Neuronal stem cell (in vitro differentiated cells): ENCODE measurements around the gene CNTNAP2.

Experiments
- DNase-seq: peaks from one replicate; pipeline ENCODE4 v3.0.0-alpha.2; 2013; ENCODE audit warnings: low spot score
- H2AFZ ChIP-seq: one replicate; pipeline ENCODE4 v1.6.1; 2013; ENCODE audit warnings: mild to moderate bottlenecking, low read length, inconsistent platforms
- H2AK5ac ChIP-seq: 2 replicates; pipeline ENCODE4 v1.6.1; 2013; ENCODE audit warnings: low read depth, mild to moderate bottlenecking, inconsistent platforms, low read length, moderate library complexity, mixed read lengths
- H2BK120ac ChIP-seq: 2 replicates; pipeline ENCODE4 v1.6.1; 2013; ENCODE audit warnings: low read depth, mild to moderate bottlenecking, inconsistent platforms, low read length, moderate library complexity, mixed read lengths
- H2BK12ac ChIP-seq: one replicate; pipeline ENCODE4 v1.6.1; 2013; ENCODE audit warnings: low read length, inconsistent platforms
- H2BK15ac ChIP-seq: 2 replicates; pipeline ENCODE4 v1.6.1; 2013; ENCODE audit warnings: mild to moderate bottlenecking, low read length, inconsistent platforms, mixed read lengths
- H2BK5ac ChIP-seq: one replicate; pipeline ENCODE4 v1.6.1; 2013; ENCODE audit warnings: inconsistent platforms, mild to moderate bottlenecking, low read length, moderate library complexity
- H3K14ac ChIP-seq: one replicate; pipeline ENCODE4 v1.6.1; 2013; ENCODE audit warnings: low read length, inconsistent platforms
- H3K18ac ChIP-seq: 2 replicates; pipeline ENCODE4 v1.6.1; 2013; ENCODE audit warnings: low read length, inconsistent platforms
- H3K23ac ChIP-seq: 2 replicates; pipeline ENCODE4 v1.6.1; 2013; ENCODE audit warnings: low read depth, mild to moderate bottlenecking, mixed read lengths, low read length, inconsistent platforms; ENCODE audit not compliant: poor library complexity
- H3K27ac ChIP-seq: replicated peaks from 3 replicates; pipeline ENCODE4 v1.5.1; 2013; ENCODE audit warnings: low read length, inconsistent platforms
- H3K27me3 ChIP-seq, 3 experiments: 2 replicates each; pipeline ENCODE4 v1.6.1; 2013; ENCODE audit warnings: low read length in 3 of 3, mild to moderate bottlenecking in 2 of 3, inconsistent platforms in 1 of 3, low read depth in 1 of 3, mixed read lengths in 1 of 3, moderate library complexity in 1 of 3; ENCODE audit not compliant: control insufficient read depth in 3 of 3, insufficient read depth in 3 of 3
- H3K36me3 ChIP-seq, 2 donors: replicated peaks in 1 of 2; 2 replicates each; pipeline ENCODE4 v1.6.1; 2013; ENCODE audit warnings: low read length in 2 of 2; ENCODE audit not compliant: control insufficient read depth in 2 of 2, insufficient read depth in 2 of 2
- H3K4ac ChIP-seq: 2 replicates; pipeline ENCODE4 v1.6.1; 2013; ENCODE audit warnings: inconsistent platforms, mild to moderate bottlenecking, low read length, moderate library complexity
- H3K4me1 ChIP-seq, 2 donors: 1 replicate in 1 of 2; 2 replicates in 1 of 2; pipeline ENCODE4 v1.6.1; 2013; ENCODE audit warnings: low read length in 2 of 2, low read depth in 1 of 2; ENCODE audit not compliant: control insufficient read depth in 2 of 2, insufficient read depth in 1 of 2
- H3K4me2 ChIP-seq: one replicate; pipeline ENCODE4 v1.6.1; 2013; ENCODE audit warnings: mild to moderate bottlenecking, low read length, inconsistent platforms; ENCODE audit not compliant: insufficient read depth, poor library complexity, severe bottlenecking
- H3K4me3 ChIP-seq, 2 donors: 2 replicates each; pipeline ENCODE4 v1.5.1; 2013; ENCODE audit warnings: low read length in 2 of 2, mild to moderate bottlenecking in 2 of 2, inconsistent platforms in 1 of 2, moderate library complexity in 1 of 2
- H3K79me1 ChIP-seq: one replicate; pipeline ENCODE4 v1.6.1; 2013; ENCODE audit warnings: low read depth, mild to moderate bottlenecking, inconsistent platforms, low read length, moderate library complexity
- H3K9ac ChIP-seq: one replicate; pipeline ENCODE4 v1.6.1; 2013; ENCODE audit warnings: mild to moderate bottlenecking, low read depth, low read length, inconsistent platforms; ENCODE audit not compliant: poor library complexity
- H3K9me3 ChIP-seq, 2 donors: replicated peaks in 1 of 2; 2 replicates each; pipeline versions ENCODE3 to v1.6.1; 2013; ENCODE audit warnings: low read length in 2 of 2, mild to moderate bottlenecking in 2 of 2, inconsistent platforms in 1 of 2, low read depth in 1 of 2, mixed read lengths in 1 of 2, moderate library complexity in 1 of 2; ENCODE audit not compliant: control insufficient read depth in 2 of 2, insufficient read depth in 1 of 2
- H4K8ac ChIP-seq: one replicate; pipeline ENCODE4 v1.6.1; 2013; ENCODE audit warnings: low read depth, mild to moderate bottlenecking, inconsistent platforms, low read length, moderate library complexity
- H4K91ac ChIP-seq: one replicate; pipeline ENCODE4 v1.6.1; 2013; ENCODE audit warnings: low read length, low read depth, mild to moderate bottlenecking, inconsistent platforms; ENCODE audit not compliant: poor library complexity
- WGBS, 2 donors: extraction: QIAGEN DNeasy Blood & Tissue Kit; methylation state at CpG; one replicate each; pipeline ENCODE4 v1.1.7; 2013; ENCODE audit warnings: missing lambda C conversion rate in 2 of 2, mixed read lengths in 1 of 2; ENCODE audit not compliant: insufficient read length in 2 of 2, insufficient replicate concordance in 1 of 2; ENCODE audit errors: extremely low coverage in 2 of 2; 5-methylcytosine and 5-hydroxymethylcytosine counted together

Gene CNTNAP2

DNA sequence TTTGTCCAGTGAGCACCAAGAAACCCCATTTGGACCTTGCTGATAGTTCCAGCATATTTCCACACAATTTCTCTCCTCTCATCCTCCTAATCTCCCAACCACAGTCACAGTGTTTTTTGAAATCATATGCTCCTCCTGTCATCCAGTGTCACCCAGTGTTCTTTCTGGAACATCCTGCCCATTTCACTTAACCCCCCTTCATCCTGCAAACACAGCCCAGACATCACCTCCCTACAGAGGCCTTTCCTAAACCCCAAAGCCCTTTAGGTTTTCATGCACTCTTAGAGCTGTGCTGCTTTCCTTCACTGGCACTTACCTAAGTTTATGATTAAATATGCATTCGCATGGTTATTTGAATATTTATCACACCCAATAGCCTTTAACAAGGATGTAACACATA, 1316.0 kb downstream of the CNTNAP2 start:
- no peak overlapping the region for H4K91ac ChIP-seq
- no peaks in the 10 kb centered on the region for H3K27me3 ChIP-seq
- H3K4me2 ChIP-seq: no peak overlapping the region
- no peak overlapping the region for H2BK5ac ChIP-seq
- H3K79me1 ChIP-seq: no peaks in the 10 kb centered on the region
- DNase-seq: no peak
- no peak overlapping the region for H3K4me3 ChIP-seq
- no peak overlapping the region for H2BK12ac ChIP-seq
- no peaks in the 10 kb centered on the region for H3K36me3 ChIP-seq
- H3K4me1 ChIP-seq: no peaks in the 10 kb centered on the region
- H3K9me3 ChIP-seq: no peaks in the 10 kb centered on the region
- H4K8ac ChIP-seq: no peak overlapping the region
- no peak overlapping the region for H3K14ac ChIP-seq
- WGBS, 2 donors: no CpG with 5 or more reads among the region's 1 CpG
- no peak overlapping the region for H2AK5ac ChIP-seq
- no peak overlapping the region for H3K23ac ChIP-seq
- H3K27ac ChIP-seq: no peak overlapping the region
- no peak overlapping the region for H2BK120ac ChIP-seq
- H3K9ac ChIP-seq: no peak overlapping the region
- H2BK15ac ChIP-seq: no peak overlapping the region
- H3K4ac ChIP-seq: no peak overlapping the region
- no peak overlapping the region for H2AFZ ChIP-seq
- H3K18ac ChIP-seq: no peak overlapping the region

DNA sequence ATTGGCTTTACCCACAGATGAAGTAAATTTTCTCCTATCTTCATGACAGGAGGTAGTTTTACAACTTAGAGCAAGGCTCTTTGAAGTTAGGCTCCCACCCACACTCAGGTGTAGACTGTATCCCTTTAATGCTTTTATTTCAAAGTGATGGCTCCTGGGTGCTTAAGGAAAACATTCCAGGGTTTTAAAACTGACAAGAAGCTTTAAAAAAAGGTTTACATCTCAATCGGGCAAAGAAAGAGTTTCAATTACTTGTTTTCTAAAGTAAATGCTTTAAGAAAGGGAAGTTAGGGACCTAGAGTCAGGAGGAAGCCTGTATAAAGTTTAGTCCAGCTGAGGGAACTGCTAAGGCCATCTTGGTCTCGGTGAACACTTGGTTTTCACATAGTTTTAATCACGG, 1320.1 kb downstream of the CNTNAP2 start:
- no peaks in the 10 kb centered on the region for H3K9me3 ChIP-seq
- no peak overlapping the region for H2BK15ac ChIP-seq
- H3K18ac ChIP-seq: no peak overlapping the region
- H3K9ac ChIP-seq: no peak overlapping the region
- no peak overlapping the region for H4K91ac ChIP-seq
- H3K4ac ChIP-seq: no peak overlapping the region
- H3K27me3 ChIP-seq: no peaks in the 10 kb centered on the region
- no peak overlapping the region for H4K8ac ChIP-seq
- H3K23ac ChIP-seq: no peak overlapping the region
- H3K79me1 ChIP-seq: no peaks in the 10 kb centered on the region
- no peak overlapping the region for H2AK5ac ChIP-seq
- H3K4me2 ChIP-seq: no peak overlapping the region
- no peak overlapping the region for H2BK5ac ChIP-seq
- no peak for DNase-seq
- H2BK120ac ChIP-seq: no peak overlapping the region
- no peak overlapping the region for H3K27ac ChIP-seq
- no CpG with 5 or more reads among the region's 3 CpGs for WGBS, 2 donors
- no peaks in the 10 kb centered on the region for H3K36me3 ChIP-seq
- no peak overlapping the region for H2BK12ac ChIP-seq
- H2AFZ ChIP-seq: no peak overlapping the region
- no peak overlapping the region for H3K4me3 ChIP-seq
- no peak overlapping the region for H3K14ac ChIP-seq
- H3K4me1 ChIP-seq: no peaks in the 10 kb centered on the region

DNA sequence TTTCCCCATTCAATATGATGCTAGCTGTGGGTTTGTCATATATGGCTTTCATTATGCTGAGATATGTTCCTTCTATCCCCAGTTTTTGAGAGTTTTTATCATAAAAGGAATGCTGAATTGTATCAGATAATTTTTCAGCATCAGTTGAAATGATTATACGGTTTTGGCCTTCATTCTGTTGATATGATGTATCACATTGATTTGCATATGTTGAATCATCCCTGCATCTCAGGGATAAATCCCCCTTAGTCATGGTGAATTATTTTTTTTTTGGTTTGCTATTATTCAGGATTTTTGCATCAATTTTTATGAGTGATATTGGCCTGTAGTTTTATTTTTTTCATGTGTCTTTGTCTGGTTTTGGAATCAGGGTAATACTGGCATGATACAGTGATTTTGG, 1321.6 kb downstream of the CNTNAP2 start:
- no peak overlapping the region for H2AK5ac ChIP-seq
- no peak overlapping the region for H3K27ac ChIP-seq
- no peak overlapping the region for H3K4me2 ChIP-seq
- no peak overlapping the region for H3K14ac ChIP-seq
- no peaks in the 10 kb centered on the region for H3K79me1 ChIP-seq
- H2BK15ac ChIP-seq: no peak overlapping the region
- H3K9me3 ChIP-seq: no peaks in the 10 kb centered on the region
- no peak overlapping the region for H2BK12ac ChIP-seq
- H2AFZ ChIP-seq: no peak overlapping the region
- no peak overlapping the region for H2BK5ac ChIP-seq
- H3K18ac ChIP-seq: no peak overlapping the region
- no peak overlapping the region for H2BK120ac ChIP-seq
- H4K8ac ChIP-seq: no peak overlapping the region
- no peak overlapping the region for H3K9ac ChIP-seq
- no peaks in the 10 kb centered on the region for H3K4me1 ChIP-seq
- DNase-seq: no peak
- H3K36me3 ChIP-seq: no peaks in the 10 kb centered on the region
- H3K27me3 ChIP-seq: no peaks in the 10 kb centered on the region
- no peak overlapping the region for H3K4ac ChIP-seq
- no peak overlapping the region for H3K23ac ChIP-seq
- H3K4me3 ChIP-seq: no peak overlapping the region
- H4K91ac ChIP-seq: no peak overlapping the region
- no CpG with 5 or more reads among the region's 1 CpG for WGBS, 2 donors

DNA sequence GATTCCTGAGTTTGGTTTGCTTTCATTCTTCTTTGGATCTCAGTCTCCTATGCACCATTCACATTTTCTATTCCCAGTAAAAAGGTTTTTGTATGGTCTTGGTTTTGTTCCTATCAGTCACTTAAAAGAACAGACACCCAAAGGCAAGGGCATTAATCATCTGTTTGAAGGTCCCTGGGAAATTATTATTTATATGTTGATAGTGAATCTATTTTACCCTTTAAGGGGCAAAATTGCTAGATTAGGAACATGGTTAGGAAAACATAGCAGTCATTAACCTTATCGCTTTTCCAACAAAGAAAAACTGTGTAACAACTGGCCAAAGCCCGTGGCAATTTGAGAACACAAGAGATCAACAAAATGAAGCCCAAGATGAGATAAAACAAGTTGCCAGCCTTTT, 1327.3 kb downstream of the CNTNAP2 start:
- H2BK5ac ChIP-seq: no peak overlapping the region
- WGBS, 2 donors: no CpG with 5 or more reads among the region's 2 CpGs

More for the DNA sequence above, 1327.3 kb downstream of the CNTNAP2 start:
- no peak for DNase-seq
- H3K9me3 ChIP-seq: no peaks in the 10 kb centered on the region
- no peaks in the 10 kb centered on the region for H3K4me1 ChIP-seq
- no peak overlapping the region for H2BK120ac ChIP-seq
- no peak overlapping the region for H4K91ac ChIP-seq
- no peak overlapping the region for H2AK5ac ChIP-seq
- H3K14ac ChIP-seq: no peak overlapping the region
- H2BK12ac ChIP-seq: no peak overlapping the region
- H3K23ac ChIP-seq: no peak overlapping the region
- H3K4me2 ChIP-seq: no peak overlapping the region
- H3K18ac ChIP-seq: no peak overlapping the region
- no peak overlapping the region for H2BK15ac ChIP-seq
- no peak overlapping the region for H2AFZ ChIP-seq
- no peaks in the 10 kb centered on the region for H3K27me3 ChIP-seq
- no peak overlapping the region for H4K8ac ChIP-seq
- H3K9ac ChIP-seq: no peak overlapping the region
- no peak overlapping the region for H3K27ac ChIP-seq
- no peak overlapping the region for H3K4ac ChIP-seq
- no peak overlapping the region for H3K4me3 ChIP-seq
- no peaks in the 10 kb centered on the region for H3K79me1 ChIP-seq
- no peaks in the 10 kb centered on the region for H3K36me3 ChIP-seq
